Neural progenitor cell (in vitro differentiated cells): ENCODE results near the gene DIP2A. TPM values are rescaled to one million over a fixed set of nuclear protein-coding genes. Genes with fewer than 3 reads are reported as not detected.

Source experiments
- DNase-seq: peaks from one replicate; pipeline ENCODE4 v3.0.0-alpha.2; 2016; ENCODE audit warnings: low spot score
- H2AFZ ChIP-seq: fragments of 200-600 bp; sonication (generic); replicated peaks from 2 replicates; pipeline ENCODE4 v1.6.1; 2016; ENCODE audit warnings: antibody characterized with exemption
- H3F3A ChIP-seq: fragments of 200-600 bp; sonication (generic); 2 replicates; pipeline ENCODE4 v1.6.1; 2016; ENCODE audit warnings: antibody characterized with exemption, low read depth
- H3K27ac ChIP-seq: fragments of 200-600 bp; sonication (generic); 2 replicates; pipeline ENCODE4 v1.5.1; 2016; ENCODE audit warnings: mild to moderate bottlenecking
- H3K27me3 ChIP-seq: fragments of 200-600 bp; sonication (generic); 2 replicates; pipeline ENCODE4 v1.6.1; 2016; ENCODE audit warnings: mild to moderate bottlenecking, moderate library complexity
- H3K36me3 ChIP-seq: fragments of 200-600 bp; sonication (generic); 2 replicates; pipeline ENCODE4 v1.5.1; 2016
- H3K4me1 ChIP-seq: fragments of 200-600 bp; sonication (generic); 2 replicates; pipeline ENCODE4 v1.6.1; 2016; ENCODE audit warnings: mixed run types
- H3K4me2 ChIP-seq: fragments of 200-600 bp; sonication (generic); 2 replicates; pipeline ENCODE4 v1.6.1; 2016
- H3K4me3 ChIP-seq: fragments of 200-600 bp; sonication (generic); 2 replicates; pipeline ENCODE4 v1.5.1; 2016
- H3K79me2 ChIP-seq: fragments of 200-600 bp; sonication (generic); 2 replicates; pipeline ENCODE4 v1.6.1; 2016; ENCODE audit warnings: low read depth
- H3K9ac ChIP-seq: fragments of 200-600 bp; sonication (generic); 2 replicates; pipeline ENCODE4 v1.6.1; 2016
- H3K9me3 ChIP-seq: fragments of 200-600 bp; sonication (generic); 2 replicates; pipeline ENCODE4 v1.5.1; 2016; ENCODE audit warnings: low read depth
- H4K20me1 ChIP-seq: fragments of 200-600 bp; sonication (generic); 2 replicates; pipeline ENCODE4 v1.6.1; 2016; ENCODE audit warnings: low read depth
- H3K27ac Mint-ChIP-seq: 3 replicates; pipeline ENCODE4 v1.8.0; 2021; ENCODE audit warnings: mixed read lengths
- H3K27me3 Mint-ChIP-seq: 2 replicates; pipeline ENCODE4 v1.8.0; 2022; ENCODE audit warnings: low read depth, mild to moderate bottlenecking, inconsistent platforms, moderate library complexity, mixed read lengths; ENCODE audit not compliant: insufficient read depth
- H3K36me3 Mint-ChIP-seq: 3 replicates; pipeline ENCODE4 v1.8.0; 2021; ENCODE audit warnings: mixed read lengths
- H3K4me1 Mint-ChIP-seq: 3 replicates; pipeline ENCODE4 v1.8.0; 2021; ENCODE audit warnings: mixed read lengths
- H3K4me3 Mint-ChIP-seq: 3 replicates; pipeline ENCODE4 v1.8.0; 2021; ENCODE audit warnings: mild to moderate bottlenecking, moderate library complexity, mixed read lengths
- H3K9me3 Mint-ChIP-seq: 3 replicates; pipeline ENCODE4 v1.8.0; 2020; ENCODE audit warnings: mixed read lengths
- EZH2 ChIP-seq: fragments of 200-600 bp; sonication (generic); IDR thresholded peaks from 2 replicates; pipeline ENCODE4 v1.6.1; 2017; ENCODE audit warnings: antibody characterized with exemption, mild to moderate bottlenecking, moderate library complexity
- EZH2phosphoT487 ChIP-seq: fragments of 200-600 bp; sonication (generic); IDR thresholded peaks from 2 replicates; pipeline ENCODE4 v1.6.1; 2017; ENCODE audit warnings: antibody characterized with exemption
- total RNA-seq: library from RNA; depleted of rRNA; stranded (reverse); fragments of >200 nt; gene quantifications from 2 replicates; pipeline ENCODE4 v1.2.3, GENCODE V29; 2015; ENCODE audit warnings: low replicate concordance
- TF ChIP-seq, protein P1 (sequence below): fragments of 200-600 bp; sonication (generic); IDR thresholded peaks from 2 replicates; pipeline ENCODE4 v1.5.1; 2017; ENCODE audit warnings: antibody characterized with exemption, mild to moderate bottlenecking

DIP2A gene
- total RNA-seq, 1 donor from 2014 or later, result 50.7 TPM

GRCh38 chr21:46515109-46515508, 56.4 kb downstream of the DIP2A start:
- Histone ChIP-seq H3K4me1 (no peaks in the 10 kb centered on the region), H3K4me3 (no peak overlapping the region), H4K20me1 (no peaks in the 10 kb centered on the region), H3K27ac (no peak overlapping the region), H3F3A (no peaks in the 10 kb centered on the region), H3K4me2 (no peak overlapping the region), H3K9ac (no peak overlapping the region), H3K79me2 (no peaks in the 10 kb centered on the region), H2AFZ (no peak overlapping the region), H3K9me3 (peaks cover 6% of the 10 kb centered on the region), H3K36me3 (peaks cover 16% of the 10 kb centered on the region), H3K27me3 (no peaks in the 10 kb centered on the region)
- peaks cover 66% of the 10 kb centered on the region for H3K36me3 Mint-ChIP-seq
- no peak for DNase-seq
- TF ChIP-seq, protein P1, sequence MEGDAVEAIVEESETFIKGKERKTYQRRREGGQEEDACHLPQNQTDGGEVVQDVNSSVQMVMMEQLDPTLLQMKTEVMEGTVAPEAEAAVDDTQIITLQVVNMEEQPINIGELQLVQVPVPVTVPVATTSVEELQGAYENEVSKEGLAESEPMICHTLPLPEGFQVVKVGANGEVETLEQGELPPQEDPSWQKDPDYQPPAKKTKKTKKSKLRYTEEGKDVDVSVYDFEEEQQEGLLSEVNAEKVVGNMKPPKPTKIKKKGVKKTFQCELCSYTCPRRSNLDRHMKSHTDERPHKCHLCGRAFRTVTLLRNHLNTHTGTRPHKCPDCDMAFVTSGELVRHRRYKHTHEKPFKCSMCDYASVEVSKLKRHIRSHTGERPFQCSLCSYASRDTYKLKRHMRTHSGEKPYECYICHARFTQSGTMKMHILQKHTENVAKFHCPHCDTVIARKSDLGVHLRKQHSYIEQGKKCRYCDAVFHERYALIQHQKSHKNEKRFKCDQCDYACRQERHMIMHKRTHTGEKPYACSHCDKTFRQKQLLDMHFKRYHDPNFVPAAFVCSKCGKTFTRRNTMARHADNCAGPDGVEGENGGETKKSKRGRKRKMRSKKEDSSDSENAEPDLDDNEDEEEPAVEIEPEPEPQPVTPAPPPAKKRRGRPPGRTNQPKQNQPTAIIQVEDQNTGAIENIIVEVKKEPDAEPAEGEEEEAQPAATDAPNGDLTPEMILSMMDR, result no peak
- TF ChIP-seq EZH2phosphoT487 (no peak), EZH2 (no peak)
- H3K27ac Mint-ChIP-seq, result no peak overlapping the region
- peaks cover 6% of the 10 kb centered on the region for H3K27me3 Mint-ChIP-seq
- H3K4me3 Mint-ChIP-seq, result no peak overlapping the region
- H3K4me1 Mint-ChIP-seq, result no peaks in the 10 kb centered on the region
- peaks cover 22% of the 10 kb centered on the region for H3K9me3 Mint-ChIP-seq

- DNase-seq, result no peak
- Histone ChIP-seq H3K4me2 (no peak overlapping the region), H3K27me3 (no peaks in the 10 kb centered on the region), H3K79me2 (no peaks in the 10 kb centered on the region), H3K4me3 (no peak overlapping the region), H4K20me1 (no peaks in the 10 kb centered on the region), H3K9me3 (peaks cover 6% of the 10 kb centered on the region), H3K36me3 (peaks cover 16% of the 10 kb centered on the region), H3K27ac (no peak overlapping the region), H3F3A (no peaks in the 10 kb centered on the region), H2AFZ (no peak overlapping the region), H3K4me1 (no peaks in the 10 kb centered on the region), H3K9ac (no peak overlapping the region)
- H3K4me3 Mint-ChIP-seq, result no peak overlapping the region
- H3K9me3 Mint-ChIP-seq, result peaks cover 20% of the 10 kb centered on the region
- H3K27ac Mint-ChIP-seq, result no peak overlapping the region
- H3K36me3 Mint-ChIP-seq, result peaks cover 64% of the 10 kb centered on the region
- peaks cover 6% of the 10 kb centered on the region for H3K27me3 Mint-ChIP-seq
- TF ChIP-seq EZH2phosphoT487 (no peak), EZH2 (no peak)
- TF ChIP-seq, protein P1, result no peak
- no peaks in the 10 kb centered on the region for H3K4me1 Mint-ChIP-seq
Observed at GRCh38 chr21:46516068-46516467, 57.4 kb downstream of the DIP2A start.

DNA sequence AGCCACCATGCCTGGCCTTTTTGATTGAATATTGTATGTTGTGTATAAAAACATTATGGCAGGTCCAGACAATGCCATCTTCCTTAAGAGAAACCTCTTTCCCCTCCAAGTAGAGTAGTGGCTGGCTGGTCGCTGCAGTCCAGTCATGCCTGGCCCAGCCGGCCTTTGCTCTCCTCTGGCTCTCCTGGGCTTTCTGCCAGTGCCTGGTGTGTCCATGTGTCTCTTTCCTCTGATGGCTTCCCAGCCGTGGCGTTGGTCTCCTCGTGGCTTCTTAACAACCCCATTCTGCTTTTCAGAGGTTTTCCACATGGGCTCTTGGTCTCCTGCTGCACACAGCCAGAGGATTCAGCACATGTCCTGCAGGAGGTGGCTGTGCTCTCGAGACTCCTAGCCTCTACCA, 58.7 kb downstream of the DIP2A start:
- H3F3A ChIP-seq, result no peaks in the 10 kb centered on the region
- no peaks in the 10 kb centered on the region for H4K20me1 ChIP-seq
- H3K9ac ChIP-seq, result no peak overlapping the region
- H3K36me3 ChIP-seq, result peaks cover 16% of the 10 kb centered on the region
- H3K4me2 ChIP-seq, result no peak overlapping the region
- H3K27me3 Mint-ChIP-seq, result peaks cover 6% of the 10 kb centered on the region
- no peak for DNase-seq
- H3K36me3 Mint-ChIP-seq, result peaks cover 54% of the 10 kb centered on the region
- peaks cover 6% of the 10 kb centered on the region for H3K9me3 ChIP-seq
- peaks cover 20% of the 10 kb centered on the region for H3K9me3 Mint-ChIP-seq
- H3K79me2 ChIP-seq, result no peaks in the 10 kb centered on the region
- H3K4me1 ChIP-seq, result no peaks in the 10 kb centered on the region
- no peaks in the 10 kb centered on the region for H3K27me3 ChIP-seq
- no peak overlapping the region for H2AFZ ChIP-seq
- no peak overlapping the region for H3K4me3 ChIP-seq
- H3K27ac Mint-ChIP-seq, result no peak overlapping the region
- no peak overlapping the region for H3K4me3 Mint-ChIP-seq
- TF ChIP-seq, protein P1, result no peak
- TF ChIP-seq EZH2phosphoT487, result no peak
- no peak for TF ChIP-seq EZH2
- H3K4me1 Mint-ChIP-seq, result no peaks in the 10 kb centered on the region
- no peak overlapping the region for H3K27ac ChIP-seq
